ENCODE results near the gene MAGEB17.
"Not testable (repeated sequence)": the region's sequence is repeated elsewhere in the genome, so short reads cannot be mapped to it uniquely, and the experiment has no call there.

MAGEB17 gene

DNA sequence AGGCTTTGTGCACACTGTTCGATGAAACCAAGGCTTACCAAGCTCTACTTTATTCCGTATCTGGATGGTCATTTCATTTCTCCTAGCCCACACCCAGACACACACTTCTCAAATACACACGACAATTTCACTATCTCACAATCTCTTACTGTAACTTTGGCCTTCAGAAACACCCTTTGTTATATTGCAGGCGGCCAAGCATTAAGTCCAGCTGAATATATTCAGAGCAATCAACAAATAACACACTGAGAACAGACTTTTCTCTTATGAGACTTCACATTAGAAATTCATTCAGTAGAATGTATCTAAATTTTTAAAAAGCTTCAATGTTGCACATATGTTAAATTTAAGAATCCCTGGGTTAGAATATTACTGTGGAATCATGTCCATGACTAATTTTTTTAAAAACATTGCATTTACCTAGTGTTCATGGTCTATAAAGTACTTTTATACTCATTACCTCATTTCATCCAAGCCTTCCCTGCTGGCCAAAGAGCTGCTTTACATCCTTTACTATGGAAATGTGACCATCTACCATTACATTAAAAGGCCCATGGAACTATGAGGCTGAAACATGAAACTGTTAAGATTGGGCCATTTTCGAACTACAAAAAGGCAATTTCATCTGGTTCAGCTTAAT lies 10.5 kb upstream of the MAGEB17 start:
- no peak for DNase-seq

DNA sequence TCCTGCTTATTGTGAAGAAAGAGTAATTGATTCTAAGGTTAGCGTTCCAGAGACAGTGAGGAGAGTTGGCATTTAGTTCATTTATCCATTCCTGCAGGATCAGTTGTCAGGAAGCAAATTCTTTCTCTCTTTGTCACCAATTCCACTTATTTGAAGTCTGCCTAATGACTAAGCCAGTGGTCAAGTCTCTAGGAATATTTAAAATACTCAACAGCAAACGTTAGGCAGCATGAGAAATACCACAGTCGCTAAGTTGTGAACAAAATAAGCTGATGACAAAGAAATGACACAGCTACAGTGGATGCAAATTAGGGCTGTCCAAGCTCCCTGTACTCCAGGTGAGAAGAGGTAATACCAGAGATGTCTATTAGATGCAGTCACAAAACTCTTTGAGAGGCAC lies 6.6 kb upstream of the MAGEB17 start:
- peak; percentile 71 for DNase-seq

DNA sequence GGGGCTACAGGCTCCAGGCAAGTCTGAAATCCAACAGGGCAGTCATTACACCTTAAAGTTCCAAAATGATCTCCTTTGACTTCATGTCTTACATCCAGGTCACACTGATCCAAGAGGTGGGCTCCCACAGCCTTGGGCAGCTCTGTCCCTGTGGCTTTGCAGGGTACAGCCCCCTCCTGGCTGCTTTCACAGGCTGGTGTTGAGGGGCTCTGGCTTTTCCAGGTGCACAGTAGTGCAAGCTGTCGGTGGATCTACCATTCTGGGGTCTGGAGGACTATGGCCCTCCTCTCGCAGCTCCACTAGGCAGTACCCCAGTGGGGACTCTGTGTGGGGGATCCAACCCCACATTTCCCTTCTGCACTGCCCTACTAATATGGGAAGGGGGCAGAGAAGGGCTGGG lies 6.1 kb upstream of the MAGEB17 start:
- not testable (repeated sequence) for DNase-seq

DNA sequence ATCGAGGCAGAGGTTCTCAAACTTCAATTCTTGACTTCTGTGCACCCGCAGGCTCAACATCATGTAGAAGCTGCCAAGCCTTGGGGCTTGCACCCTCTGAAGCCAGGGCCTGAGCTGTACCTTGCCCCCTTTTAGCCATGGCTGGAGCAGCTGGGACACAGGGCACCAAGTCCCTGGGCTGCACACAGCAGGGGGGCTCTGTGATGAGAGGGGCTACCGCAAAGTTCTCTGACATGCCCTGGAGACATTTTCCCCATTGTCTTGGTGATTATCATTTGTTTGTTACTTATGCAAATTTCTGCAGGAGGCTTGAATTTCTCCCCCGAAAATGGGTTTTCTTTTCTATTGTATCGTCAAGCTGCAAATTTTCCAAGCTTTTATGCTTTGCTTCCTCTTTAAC lies 4.9 kb upstream of the MAGEB17 start:
- no peak for DNase-seq

DNA sequence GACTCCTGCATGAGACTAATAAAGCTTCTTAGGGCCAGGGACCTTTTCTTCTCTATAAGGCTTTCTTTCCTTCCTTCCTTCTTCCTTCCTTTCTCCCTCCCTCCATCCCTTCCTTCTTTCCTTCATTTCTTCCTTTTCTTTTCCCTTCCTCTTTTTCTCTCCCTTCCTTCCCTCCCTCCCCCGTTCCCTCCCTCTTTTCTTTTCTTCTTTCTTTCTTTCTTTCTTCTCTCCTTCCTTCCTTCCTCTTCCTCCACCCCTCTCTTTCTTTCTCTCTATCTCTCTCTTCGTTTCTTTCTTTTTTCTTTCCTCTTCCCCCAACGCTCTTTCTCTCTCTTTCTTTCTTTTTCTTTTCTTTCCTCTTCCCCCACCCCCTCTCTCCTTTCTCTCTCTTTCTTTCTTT lies 2.5 kb upstream of the MAGEB17 start:
- DNase-seq = no peak

DNA sequence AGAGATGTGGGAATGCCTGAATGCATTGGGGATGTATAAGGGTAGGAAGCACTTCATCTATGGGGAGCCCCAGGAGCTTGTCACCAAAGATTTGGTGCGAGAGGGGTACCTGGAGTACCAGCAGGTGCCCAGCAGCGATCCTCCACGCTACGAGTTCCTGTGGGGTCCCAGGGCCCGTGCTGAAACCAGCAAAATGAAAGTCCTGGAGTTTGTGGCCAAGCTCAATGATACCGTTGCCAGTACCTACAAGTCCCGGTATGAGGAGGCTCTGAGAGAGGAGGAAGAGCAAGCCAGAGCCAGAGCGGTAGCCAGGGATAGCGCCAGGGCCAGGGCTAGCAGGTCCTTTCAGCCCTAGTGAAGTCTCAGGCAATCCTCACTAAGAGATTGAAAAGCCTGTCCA lies 3.8 kb downstream of the MAGEB17 start:
- no peak for DNase-seq

DNA sequence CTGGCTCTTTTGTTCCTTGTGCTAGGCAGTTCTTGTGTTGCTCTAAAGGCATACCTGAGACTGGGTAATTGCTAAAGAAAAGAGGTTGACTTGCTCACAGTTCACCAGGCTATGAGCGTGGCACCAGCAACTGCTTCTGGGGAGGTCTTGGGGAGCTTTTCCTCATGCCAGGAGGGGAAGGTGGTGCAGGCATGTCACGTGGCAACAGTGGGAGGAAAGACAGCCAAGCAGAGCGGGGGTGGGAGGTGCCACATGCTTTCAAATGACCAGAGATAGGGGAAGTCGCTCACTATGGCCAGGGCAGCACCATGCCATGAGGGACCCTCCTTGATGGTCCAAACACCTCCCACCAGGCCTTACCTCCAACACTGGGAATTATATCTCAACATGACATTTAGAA lies 4.7 kb downstream of the MAGEB17 start:
- no peak for DNase-seq

DNA sequence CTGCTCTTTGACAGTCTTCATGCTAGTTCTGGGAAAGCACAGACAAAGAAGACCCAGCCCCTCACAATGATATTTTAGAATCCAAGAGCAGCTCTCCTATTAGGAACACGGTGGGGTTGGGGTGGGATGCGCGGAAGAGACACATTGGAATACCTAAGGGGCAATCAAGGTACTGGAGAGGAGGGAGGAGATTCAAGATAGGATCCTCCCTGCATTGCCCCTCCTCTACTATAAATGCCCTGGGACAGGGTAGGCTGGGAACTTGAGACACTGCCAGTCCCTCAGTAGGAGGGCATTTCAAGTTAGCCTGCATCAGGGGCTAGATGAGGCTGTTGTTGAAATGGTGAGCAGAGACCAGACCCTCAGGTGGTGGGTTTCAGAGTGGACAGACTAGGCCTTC lies 5.1 kb downstream of the MAGEB17 start:
- no peak for DNase-seq

DNA sequence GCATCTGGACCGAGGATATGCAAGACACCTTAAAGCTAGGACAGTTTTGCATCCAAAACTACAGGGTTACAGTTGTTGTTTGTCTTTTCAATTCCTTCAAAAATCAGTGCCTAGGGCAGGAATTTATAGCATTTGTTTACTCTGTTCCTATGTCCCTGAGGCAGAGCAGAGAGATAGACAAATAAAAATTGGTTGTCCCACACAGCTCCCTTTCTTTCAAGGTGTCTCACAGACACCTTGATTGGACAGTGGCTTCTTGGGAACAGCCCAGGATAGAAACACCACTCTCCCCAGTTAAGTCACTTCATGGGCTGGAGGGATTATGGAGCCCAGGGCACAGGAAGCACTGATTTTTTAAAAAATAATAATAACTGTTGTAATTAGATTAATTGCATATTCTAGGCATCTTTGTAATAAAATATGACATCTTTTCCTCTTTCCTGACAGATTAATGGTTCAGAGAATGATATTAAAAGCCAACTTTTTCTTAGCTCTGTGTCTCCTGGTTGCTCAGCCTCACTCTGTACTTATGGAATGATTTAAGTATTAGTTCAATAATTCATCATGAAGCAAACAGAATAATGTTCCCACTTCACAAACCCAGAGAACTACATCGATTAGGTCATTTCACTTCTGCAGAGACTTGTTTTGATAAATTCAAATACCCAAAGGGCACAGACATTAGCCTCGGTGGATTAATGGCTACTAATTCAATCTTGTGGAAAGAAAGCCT lies 8.2 kb downstream of the MAGEB17 start:
- DNase-seq = no peak

DNA sequence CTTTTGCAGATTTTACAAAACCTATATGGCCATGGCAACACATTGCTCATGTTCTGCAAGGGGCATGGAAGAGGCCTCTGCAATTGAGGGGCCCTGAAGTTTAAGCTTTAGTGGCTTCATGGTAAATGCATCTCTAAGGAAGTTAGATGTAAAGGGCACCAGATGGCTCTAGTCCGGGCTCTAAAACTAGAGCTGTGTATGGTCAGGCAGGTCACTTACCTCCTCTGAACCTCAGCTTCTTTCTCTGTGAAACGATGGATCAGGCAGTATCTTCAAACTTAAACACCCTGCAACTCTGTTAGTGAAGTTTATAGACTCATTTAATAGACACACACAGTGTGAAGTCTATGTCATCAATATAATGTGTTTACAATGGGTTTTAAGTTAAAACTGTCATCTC lies 10.0 kb downstream of the MAGEB17 start:
- no peak for DNase-seq

DNA sequence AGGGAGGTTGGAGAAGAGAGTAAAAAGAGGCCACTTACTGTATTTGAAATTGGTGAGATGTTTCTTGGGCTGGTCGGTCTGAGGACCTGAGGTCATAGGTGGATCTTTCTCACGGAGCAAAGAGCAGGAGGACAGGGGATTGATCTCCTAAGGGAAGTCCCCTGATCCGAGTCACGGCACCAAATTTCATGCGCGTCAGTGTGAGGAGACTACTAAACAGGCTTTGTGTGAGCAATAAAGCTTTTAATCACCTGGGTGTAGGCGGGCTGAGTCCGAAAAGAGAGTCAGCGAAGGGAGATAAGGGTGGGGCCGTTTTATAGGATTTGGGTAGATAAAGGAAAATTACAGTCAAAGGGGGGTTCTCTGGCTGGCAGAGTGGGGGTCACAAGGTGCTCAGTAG lies 16.6 kb downstream of the MAGEB17 start:
- DNase-seq = not testable (repeated sequence)

DNA sequence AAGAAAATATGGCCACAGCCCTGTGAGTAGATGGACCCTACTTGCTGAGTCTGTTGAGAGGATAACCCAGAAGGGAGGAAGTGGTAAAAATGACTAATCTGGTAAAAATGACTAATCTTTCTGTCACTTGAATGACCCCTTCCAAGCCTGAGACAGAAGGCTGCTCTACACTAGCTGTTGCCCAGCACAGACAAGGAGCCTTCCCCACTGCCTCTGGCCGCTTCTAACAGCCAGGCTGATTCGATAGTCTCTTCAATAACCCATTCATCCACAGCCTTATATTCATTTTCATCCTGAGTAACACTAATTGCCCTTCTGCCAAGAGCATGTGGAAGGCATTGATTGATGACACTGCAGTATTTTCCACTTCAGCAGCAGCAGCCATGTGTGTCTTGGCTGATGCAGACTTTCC lies 18.4 kb downstream of the MAGEB17 start:
- peak; percentile 26 for DNase-seq

DNA sequence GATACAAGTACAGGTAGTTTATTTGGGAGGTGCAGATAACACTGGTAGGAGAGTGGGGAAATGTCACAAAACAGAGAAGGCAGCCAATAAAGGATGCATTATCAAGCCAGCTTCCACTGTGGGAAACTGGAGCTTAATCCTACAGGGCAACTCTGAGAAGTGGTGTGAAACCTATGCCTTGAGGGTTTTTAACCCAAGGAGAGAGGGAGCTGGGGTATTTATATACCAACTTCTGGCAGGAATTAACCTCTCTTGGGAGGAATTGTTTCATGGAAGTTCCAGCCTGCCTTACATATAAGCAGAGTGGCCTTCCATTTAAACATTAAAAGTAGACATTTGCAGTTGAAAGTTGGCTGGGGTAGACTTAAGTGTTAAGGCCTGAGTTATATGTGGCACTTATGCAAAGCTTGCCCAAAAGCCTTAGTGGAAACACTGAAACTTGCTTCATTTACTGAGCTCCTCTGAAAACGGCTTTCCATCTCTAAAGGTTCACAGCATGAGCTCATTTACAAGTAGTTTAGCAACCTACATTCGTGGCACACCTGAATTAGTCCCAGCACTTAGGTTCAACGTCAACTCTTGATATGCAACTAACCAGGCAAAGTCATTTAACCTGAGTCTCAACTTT lies 19.2 kb downstream of the MAGEB17 start:
- DNase-seq = no peak

DNA sequence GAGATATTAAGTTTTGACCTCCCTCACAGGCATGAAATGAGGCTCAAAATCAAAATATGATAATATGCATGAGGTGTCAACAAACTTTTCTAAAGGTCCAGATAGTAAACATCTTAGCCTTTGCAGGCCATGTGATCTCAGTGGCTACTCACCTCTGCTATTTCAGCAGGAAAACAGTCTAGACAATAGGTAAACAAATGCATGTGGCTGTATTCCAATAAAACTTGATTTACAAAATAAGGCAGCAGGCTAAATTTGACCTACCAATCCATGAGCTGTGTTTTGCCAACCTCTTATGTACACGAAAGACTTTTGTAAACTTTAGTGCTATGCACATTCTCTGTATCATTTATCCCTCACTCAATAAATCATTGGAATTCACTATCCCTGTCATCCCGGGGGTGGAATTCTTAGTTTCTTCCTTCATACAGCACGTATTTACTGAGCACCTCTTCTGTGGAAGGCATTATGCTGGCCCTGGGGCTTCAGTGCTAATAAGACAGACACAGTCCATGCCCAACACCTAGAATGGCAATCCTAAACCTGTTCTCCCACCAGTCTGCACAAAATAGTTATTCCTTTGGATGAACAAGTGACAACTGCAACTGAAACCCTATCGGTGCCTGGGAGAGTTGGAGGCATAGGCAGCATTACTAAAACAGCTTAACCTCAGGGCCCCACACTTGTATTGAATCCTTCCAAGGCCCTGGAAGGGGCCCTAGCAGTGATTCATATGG lies 19.9 kb downstream of the MAGEB17 start:
- no peak for DNase-seq

DNA sequence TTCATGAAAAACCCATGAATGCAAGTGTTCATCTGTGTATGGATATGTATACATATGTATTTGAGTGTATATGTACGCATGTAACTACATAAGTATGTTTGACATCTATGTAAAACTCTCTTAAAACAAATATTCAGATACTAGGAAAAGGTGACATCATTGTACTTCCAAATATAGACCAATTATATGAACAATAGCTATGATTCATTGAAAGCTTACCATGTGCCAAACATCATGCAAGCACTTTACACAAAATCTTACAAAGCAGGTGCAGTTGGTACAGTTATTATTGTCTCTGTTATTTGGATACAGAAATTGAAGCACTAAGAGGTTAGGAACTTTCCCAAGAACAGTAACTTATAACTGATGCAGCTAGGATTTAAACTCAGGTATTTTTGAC lies 21.4 kb downstream of the MAGEB17 start:
- no peak for DNase-seq

DNA sequence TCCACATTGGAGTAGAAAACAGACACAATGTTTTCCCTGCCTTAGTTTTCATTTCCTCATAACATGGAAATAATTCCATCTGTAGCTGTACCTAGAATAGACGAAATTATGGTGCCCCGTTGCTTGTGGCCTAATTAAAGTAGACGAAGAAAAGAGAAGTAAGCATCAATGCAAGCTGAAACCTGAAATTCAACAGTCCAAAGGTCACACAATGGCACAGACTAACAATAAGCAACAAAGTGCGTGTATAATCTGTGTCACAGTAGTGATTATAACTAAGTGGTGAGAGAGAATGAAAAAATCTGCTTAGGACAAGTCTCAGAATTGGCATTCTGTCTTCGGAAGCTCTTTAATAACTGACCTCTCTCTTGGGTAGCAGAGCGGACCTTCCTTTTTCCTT lies 24.3 kb downstream of the MAGEB17 start:
- no peak for DNase-seq

DNA sequence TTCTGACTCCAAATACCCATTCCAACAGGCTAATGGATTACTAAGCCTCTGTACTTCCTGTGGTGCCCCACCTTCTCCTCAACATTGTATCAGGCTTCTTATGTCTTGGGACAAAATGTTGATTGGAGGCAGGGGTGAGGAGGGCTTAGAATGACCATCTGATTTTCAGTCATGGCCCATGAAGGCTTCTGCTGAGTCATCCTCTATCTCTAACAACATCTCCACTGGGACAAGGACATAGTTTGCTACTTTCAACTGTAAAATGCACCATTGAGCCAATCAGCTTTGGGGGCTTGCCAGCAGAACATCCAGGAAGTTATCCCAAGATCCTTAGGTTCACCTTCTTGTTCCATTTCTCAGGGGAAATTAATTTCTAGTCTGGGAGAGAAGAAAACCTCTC lies 29.5 kb downstream of the MAGEB17 start:
- DNase-seq = no peak

DNA sequence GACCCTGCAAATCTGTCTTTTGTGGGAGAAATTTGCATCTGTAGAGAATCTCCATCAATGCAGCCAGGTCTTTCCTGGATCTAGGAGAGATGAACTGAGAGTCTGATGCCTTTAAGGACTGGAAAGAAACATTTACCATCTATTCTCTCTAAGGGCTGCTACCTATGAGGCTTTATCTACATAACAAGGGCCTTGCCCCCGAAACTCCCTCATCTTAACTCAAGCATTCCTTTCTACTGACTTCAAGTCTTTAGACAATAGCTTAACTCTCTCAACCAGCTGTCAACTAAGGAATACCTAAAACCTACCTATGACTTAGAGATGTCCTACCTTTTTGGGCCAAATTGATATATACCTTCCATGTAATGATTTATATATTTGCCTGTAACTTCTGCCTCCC lies 32.1 kb downstream of the MAGEB17 start:
- peak; percentile 23 for DNase-seq

DNA sequence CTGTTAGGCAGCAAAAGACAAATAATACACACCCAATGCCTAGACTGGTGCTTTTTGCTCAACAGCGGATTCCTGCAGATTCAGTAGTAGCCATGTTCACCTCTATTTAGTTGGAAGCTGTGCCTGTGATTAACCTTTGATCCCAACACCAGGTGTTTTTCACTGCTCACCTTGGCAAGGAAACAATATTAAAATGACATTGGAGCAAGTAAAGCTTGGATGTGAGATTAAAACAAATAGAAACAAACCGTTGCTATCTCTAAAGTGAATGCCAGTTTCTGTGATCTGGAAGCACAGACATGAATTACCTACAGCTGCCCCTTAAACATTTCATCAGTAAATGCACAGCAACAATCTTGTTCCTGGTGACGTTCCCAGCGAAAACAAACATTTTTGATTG lies 35.7 kb downstream of the MAGEB17 start:
- DNase-seq = no peak

DNA sequence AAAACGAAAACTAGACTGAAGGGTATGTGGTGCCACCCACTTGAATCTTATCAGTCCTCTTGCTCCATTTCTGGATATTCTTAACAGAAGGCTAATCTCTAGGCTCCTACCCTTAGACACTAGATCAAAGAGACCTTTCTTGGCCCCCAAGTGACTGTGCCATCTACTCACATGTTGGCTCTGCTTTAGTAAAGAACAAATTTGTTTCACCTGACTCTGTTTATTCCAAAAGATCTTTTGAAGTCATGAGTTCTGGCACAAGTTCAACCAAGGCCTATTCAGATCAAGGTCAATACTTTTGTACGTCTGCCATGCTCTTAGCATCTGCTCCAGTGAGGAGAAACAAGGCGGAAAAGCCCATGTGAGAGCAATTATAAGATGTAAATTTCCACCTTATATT lies 37.3 kb downstream of the MAGEB17 start:
- DNase-seq = no peak

DNA sequence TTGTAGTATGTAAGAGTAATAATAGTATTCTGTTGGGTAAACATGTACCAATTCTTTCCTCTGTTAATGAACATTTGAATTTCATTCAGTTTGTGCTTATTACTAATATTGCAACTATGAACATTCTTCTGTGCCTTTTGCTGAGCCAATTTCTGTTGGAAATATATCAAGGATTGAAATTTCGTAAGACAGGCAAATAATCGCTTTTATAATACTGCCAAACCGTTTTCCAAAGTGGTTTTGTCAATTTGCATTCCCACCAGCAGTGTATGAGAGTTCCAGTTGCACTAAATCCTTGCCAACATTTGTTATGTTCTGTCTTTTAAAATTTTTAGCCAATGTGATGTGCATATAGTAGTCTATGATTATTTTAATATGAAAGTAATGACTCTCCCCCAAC lies 38.6 kb downstream of the MAGEB17 start:
- no peak for DNase-seq

DNA sequence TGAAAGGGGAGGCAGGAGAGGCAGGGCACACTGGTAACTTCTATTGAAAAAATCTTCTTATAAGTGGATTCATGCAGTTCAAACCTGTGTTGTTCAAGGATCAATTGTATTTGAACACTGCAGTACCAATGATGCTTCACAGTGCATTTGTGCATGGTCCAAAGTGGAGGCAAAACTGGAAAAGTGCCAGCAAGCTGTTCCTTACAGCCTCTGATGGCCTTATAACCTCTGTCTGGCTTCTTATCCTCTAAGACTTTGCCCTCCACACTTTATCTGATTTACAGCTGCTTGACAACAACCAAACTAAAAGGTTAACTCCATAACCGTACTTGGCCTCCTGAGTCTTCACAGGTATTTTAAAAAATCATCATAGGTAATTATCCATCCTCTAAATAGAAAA lies 40.4 kb downstream of the MAGEB17 start:
- DNase-seq = no peak

DNA sequence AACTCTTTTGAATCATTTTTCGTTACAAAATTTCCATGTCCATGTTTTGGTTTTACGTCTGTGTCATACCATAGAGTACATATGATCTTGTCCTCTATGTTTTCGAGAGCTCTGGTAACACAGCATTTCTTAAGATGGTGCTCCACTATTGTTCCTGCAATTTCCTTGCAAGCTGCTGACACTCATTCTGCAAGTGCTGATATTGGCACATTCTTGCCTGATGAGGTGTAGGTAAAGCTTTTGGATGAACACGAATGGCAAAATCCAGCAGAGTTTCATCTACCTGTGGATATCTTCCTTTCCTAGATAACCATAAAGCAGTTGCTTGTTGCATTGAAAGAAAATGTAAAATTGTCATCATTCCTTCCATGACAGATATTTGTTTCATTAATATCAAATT lies 41.3 kb downstream of the MAGEB17 start:
- DNase-seq = peak; percentile 22

DNA sequence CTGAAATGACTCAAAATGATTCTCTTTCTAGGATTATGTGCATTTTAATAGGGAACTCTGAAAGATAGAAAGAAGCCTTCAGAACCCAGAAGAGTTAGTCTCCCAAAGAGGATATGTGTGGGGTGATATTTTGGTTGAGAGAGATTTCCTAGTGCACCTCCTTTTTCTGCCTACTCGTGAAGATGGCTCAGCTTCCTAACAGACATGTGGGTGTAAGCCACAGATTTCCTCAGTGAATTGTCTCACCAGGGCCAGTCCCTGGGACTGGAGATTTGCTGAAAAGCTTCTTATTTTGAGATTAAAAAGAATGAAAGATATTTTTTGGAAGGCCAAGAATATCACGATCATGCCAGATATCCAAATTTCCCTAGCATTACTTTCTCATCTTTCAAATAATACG lies 42.8 kb downstream of the MAGEB17 start:
- no peak for DNase-seq

Data from NCI-H226 (cell line).